LNCAP (cell line): Measurements from ENCODE around the gene PKDCC.

Experiments used
- CTCF ChIP-seq: fragments of 450-650 bp; IDR thresholded peaks from 2 replicates; pipeline ENCODE4 v1.5.1; 2017; ENCODE audit warnings: mild to moderate bottlenecking

PKDCC gene

GRCh38 chr2:42095923-42096408 lies 48.1 kb downstream of the PKDCC start:
- peak; percentile 47; the same call in 1 of the 2 replicates for TF ChIP-seq CTCF

- TF ChIP-seq CTCF, result no peak
Observed at GRCh38 chr2:42096869-42097591, 49.2 kb downstream of the PKDCC start.

GRCh38 chr2:42098571-42099437 lies 51.0 kb downstream of the PKDCC start:
- TF ChIP-seq CTCF, result no peak

GRCh38 chr2:42099438-42100173 lies 51.8 kb downstream of the PKDCC start:
- no peak for TF ChIP-seq CTCF

GRCh38 chr2:42100683-42101205 lies 52.9 kb downstream of the PKDCC start:
- no peak for TF ChIP-seq CTCF

- no peak for TF ChIP-seq CTCF
Observed at GRCh38 chr2:42101206-42102023, 53.6 kb downstream of the PKDCC start.
